Fibroblast of lung (primary cell): ENCODE measurements around the gene TBX3. TPM values are rescaled to one million over a fixed set of nuclear protein-coding genes. Genes with fewer than 3 reads are reported as not detected.
A peak's percentile ranks its signal among the peaks of the same experiment; 100 is the strongest.

Source experiments
- DNase-seq, 2 donors: peaks; one replicate each; pipeline versions ENCODE4 v3.0.0 to v3.0.0-alpha.2; 2010; ENCODE audit warnings: low read depth in 2 of 2
- H2AFZ ChIP-seq: 2 replicates; pipeline ENCODE4 v1.5.1; 2012; ENCODE audit warnings: low read length, control low read depth, inconsistent platforms
- H3K27ac ChIP-seq: 2 replicates; pipeline ENCODE4 v1.5.1; 2011; ENCODE audit warnings: low read length, control low read depth; ENCODE audit not compliant: insufficient read depth
- H3K27me3 ChIP-seq: 2 replicates; pipeline ENCODE4 v1.5.1; 2011; ENCODE audit warnings: mild to moderate bottlenecking, low read length; ENCODE audit not compliant: control insufficient read depth, insufficient read depth
- H3K36me3 ChIP-seq: 2 replicates; pipeline ENCODE4 v1.5.1; 2011; ENCODE audit warnings: low read length; ENCODE audit not compliant: control insufficient read depth, insufficient read depth
- H3K4me1 ChIP-seq: 2 replicates; pipeline ENCODE4 v1.5.1; 2011; ENCODE audit warnings: low read length; ENCODE audit not compliant: control insufficient read depth, insufficient read depth; ENCODE audit errors: extremely low read depth
- H3K4me2 ChIP-seq: 2 replicates; pipeline ENCODE4 v1.5.1; 2011; ENCODE audit warnings: low read length, control low read depth; ENCODE audit not compliant: insufficient read depth; ENCODE audit errors: extremely low read depth
- H3K4me3 ChIP-seq, 4 experiments: fragments of 200-600 bp in 1 of 4; sonication (generic) in 1 of 4; replicated peaks in 1 of 4; 2 replicates each; pipeline ENCODE4 v1.5.1; 2011 to 2016; ENCODE audit warnings: low read length in 4 of 4, low read depth in 3 of 4, mild to moderate bottlenecking in 3 of 4, control low read depth in 2 of 4, inconsistent platforms in 1 of 4, mixed read lengths in 1 of 4; ENCODE audit not compliant: insufficient read depth in 1 of 4; ENCODE audit errors: control extremely low read depth in 1 of 4
- H3K79me2 ChIP-seq: 2 replicates; pipeline ENCODE4 v1.5.1; 2012; ENCODE audit warnings: mild to moderate bottlenecking, low read length, inconsistent platforms; ENCODE audit not compliant: control insufficient read depth, insufficient read depth
- H3K9ac ChIP-seq: 2 replicates; pipeline ENCODE4 v1.5.1; 2011; ENCODE audit warnings: mild to moderate bottlenecking, low read length, control low read depth; ENCODE audit not compliant: insufficient read depth
- H3K9me3 ChIP-seq: 2 replicates; pipeline ENCODE4 v1.5.1; 2012; ENCODE audit warnings: low read depth, low read length; ENCODE audit not compliant: control insufficient read depth, insufficient read depth
- H4K20me1 ChIP-seq: 2 replicates; pipeline ENCODE4 v1.5.1; 2011; ENCODE audit warnings: low read length; ENCODE audit not compliant: control insufficient read depth, insufficient read depth; ENCODE audit errors: extremely low read depth
- CTCF ChIP-seq, 2 donors: IDR thresholded peaks in 1 of 2; conservative IDR thresholded peaks in 1 of 2; 1 replicate in 1 of 2; 2 replicates in 1 of 2; pipeline ENCODE4 v1.5.1; 2011 to 2012; ENCODE audit warnings: low read length in 2 of 2, control low read depth in 1 of 2, inconsistent platforms in 1 of 2, low read depth in 1 of 2, mild to moderate bottlenecking in 1 of 2
- EZH2 ChIP-seq: IDR thresholded peaks from 2 replicates; pipeline ENCODE4 v1.5.1; 2012; ENCODE audit warnings: low read length, control low read depth, mild to moderate bottlenecking; ENCODE audit errors: missing control alignments
- polyA plus RNA-seq, 2 donors: library from polyadenylated mRNA; depleted of rRNA in 1 of 2; stranded (reverse) in 1 of 2; unstranded in 1 of 2; fragments of >200 nt; gene quantifications; 2 replicates each; pipeline ENCODE4 v1.2.1, GENCODE V29; 2011 to 2012; ENCODE audit warnings: missing spikeins in 1 of 2
- total RNA-seq: library from RNA; depleted of rRNA; stranded (reverse); fragments of >200 nt; gene quantifications from 2 replicates; pipeline ENCODE4 v1.2.1, GENCODE V29; 2014

TBX3 gene
- total and polyA plus RNA-seq, 2 donors (not counting 1 experiment from before 2014, with no cell fraction given): 19.9 to 66.4 TPM

DNA sequence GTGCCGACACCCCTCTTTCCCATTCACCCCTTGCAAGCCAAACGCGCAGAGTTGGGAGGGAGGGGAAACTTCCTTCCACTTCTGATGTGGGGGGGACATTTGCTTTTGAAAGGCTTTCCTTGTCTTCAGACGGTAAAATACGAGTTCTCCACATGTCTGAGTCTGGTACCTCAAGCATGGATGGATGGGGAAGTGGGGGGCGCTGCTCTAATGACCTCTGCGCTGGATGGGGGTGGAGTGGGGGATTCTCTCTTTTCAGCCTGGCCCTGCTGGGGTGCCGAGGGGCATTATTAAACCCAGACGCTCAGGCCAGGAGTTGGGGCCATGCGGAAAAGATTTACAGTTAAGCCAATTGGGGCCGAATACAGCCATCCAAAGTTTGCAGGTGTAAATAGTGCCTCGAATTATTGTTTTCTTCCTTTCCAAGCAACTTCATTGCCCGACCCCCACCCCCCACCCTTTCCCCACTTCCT is 9.1 kb upstream of the TBX3 start:
- Histone ChIP-seq H3K4me1 (peaks cover 16% of the 10 kb centered on the region), H3K27me3 (no peaks in the 10 kb centered on the region), H3K9me3 (no peaks in the 10 kb centered on the region), H3K9ac (peak overlapping the region; percentile 75), H2AFZ (peak overlapping the region; percentile 60), H3K36me3 (no peaks in the 10 kb centered on the region), H3K4me2 (peak overlapping the region; percentile 93), H3K79me2 (peaks cover 6% of the 10 kb centered on the region), H3K27ac (peak overlapping the region; percentile 90), H3K4me3 (peak overlapping the region; percentile 61 to 81 (median 69)), H4K20me1 (no peaks in the 10 kb centered on the region)
- TF ChIP-seq EZH2 (no peak), CTCF (conservative IDR thresholded peaks at IDR 0.05 in 1 of 2, IDR thresholded peaks at IDR 0.05 in 1 of 2; ENCODE audit: low read depth in 1 of 2, low read length in 2 of 2) (no peak)
- DNase-seq: no peak

- Histone ChIP-seq H4K20me1 (no peaks in the 10 kb centered on the region), H3K4me2 (peak overlapping the region; percentile 93), H3K36me3 (no peaks in the 10 kb centered on the region), H3K4me1 (peaks cover 18% of the 10 kb centered on the region), H3K27me3 (no peaks in the 10 kb centered on the region), H2AFZ (peak overlapping the region; percentile 70), H3K27ac (peak overlapping the region; percentile 90), H3K9me3 (no peaks in the 10 kb centered on the region), H3K9ac (peak overlapping the region; percentile 75), H3K79me2 (peaks cover 6% of the 10 kb centered on the region), H3K4me3 (peak overlapping the region; percentile 61 to 81 (median 69))
- peak; percentile 30 to 32 for TF ChIP-seq CTCF (conservative IDR thresholded peaks at IDR 0.05 in 1 of 2, IDR thresholded peaks at IDR 0.05 in 1 of 2; ENCODE audit: low read depth in 1 of 2, low read length in 2 of 2)
- no peak for TF ChIP-seq EZH2
- DNase-seq: peak in 1 of 2 donors; percentile 72
These were observed 8.4 kb upstream of the TBX3 start for GRCh38 chr12:114692186-114693058.

DNA sequence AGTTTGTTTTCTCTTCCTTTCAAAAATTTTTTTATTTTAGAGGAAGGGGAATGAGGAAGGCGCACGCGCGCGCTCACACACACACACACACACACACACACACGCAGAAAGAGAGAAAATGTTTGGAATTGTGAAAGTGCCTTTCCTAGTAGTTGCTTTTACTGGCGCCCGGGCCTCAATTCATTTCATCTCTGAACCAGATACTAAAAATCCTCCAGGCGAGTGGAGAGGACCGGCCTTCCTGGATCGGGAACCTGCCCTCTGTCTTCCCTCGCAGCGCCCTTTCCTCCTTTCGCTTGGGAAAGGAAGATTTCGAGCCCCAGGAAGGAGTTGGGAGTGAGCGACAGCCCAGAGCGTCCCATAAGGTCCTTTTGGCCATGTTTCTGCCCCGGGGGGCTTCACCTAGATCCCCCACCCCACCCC is 7.8 kb upstream of the TBX3 start:
- TF ChIP-seq EZH2 (no peak), CTCF (conservative IDR thresholded peaks at IDR 0.05 in 1 of 2, IDR thresholded peaks at IDR 0.05 in 1 of 2; ENCODE audit: low read depth in 1 of 2, low read length in 2 of 2) (no peak)
- Histone ChIP-seq H3K4me1 (peaks cover 18% of the 10 kb centered on the region), H3K9ac (peak overlapping the region; percentile 75), H4K20me1 (no peaks in the 10 kb centered on the region), H3K4me3 (peak overlapping the region; percentile 61 to 81 (median 69)), H3K27me3 (no peaks in the 10 kb centered on the region), H3K4me2 (peak overlapping the region; percentile 93), H3K79me2 (peaks cover 7% of the 10 kb centered on the region), H3K27ac (peak overlapping the region; percentile 90), H2AFZ (peak overlapping the region; percentile 70), H3K9me3 (no peaks in the 10 kb centered on the region), H3K36me3 (no peaks in the 10 kb centered on the region)
- peak in 1 of 2 donors; percentile 61 for DNase-seq
